CD4-positive, alpha-beta T cell treated with Interleukin-4 for 4 hours (primary cell): Measurements from ENCODE around the gene MRFAP1.
"Not testable (repeated sequence)": the region's sequence is repeated elsewhere in the genome, so short reads cannot be mapped to it uniquely, and the experiment has no call there.

Experiments used
- DNase-seq: peaks from one replicate; pipeline ENCODE4 v3.0.0-alpha.2; 2020

Gene MRFAP1

DNA sequence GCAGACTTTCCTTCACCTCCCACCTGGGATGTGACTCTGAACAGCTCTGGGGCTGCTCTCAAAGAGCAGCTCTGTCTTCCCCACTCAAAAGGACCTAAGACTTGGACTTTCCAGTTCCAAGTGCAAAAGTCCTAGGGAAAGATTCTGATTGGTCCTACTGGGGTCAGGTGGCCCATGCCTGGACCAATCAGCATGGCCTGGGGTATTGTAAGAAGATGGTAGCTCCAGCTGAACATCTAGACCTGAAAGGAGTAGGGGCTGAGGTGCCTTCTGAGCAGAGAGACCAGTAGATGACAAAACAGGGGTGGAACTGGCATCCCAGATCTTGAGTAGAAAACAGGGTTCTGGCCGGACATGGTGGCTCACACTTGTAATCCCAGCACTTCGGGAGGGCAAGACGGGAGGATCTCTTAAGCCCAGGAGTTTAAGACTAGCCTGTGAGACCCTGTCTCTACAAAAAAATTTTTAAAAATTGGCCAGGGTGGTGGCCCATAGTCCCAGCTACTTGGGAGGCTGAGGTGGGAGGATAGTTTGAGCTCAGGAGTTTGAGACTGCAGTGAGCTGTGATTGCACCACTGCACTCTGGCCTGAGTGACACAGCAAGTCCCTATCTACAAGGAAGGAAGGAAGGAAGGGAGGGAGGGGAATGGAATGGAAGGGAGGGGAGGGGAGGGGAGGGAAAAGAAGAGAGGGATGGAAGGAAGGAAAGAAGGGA lies 27.4 kb upstream of the MRFAP1 start:
- DNase-seq: no peak

DNA sequence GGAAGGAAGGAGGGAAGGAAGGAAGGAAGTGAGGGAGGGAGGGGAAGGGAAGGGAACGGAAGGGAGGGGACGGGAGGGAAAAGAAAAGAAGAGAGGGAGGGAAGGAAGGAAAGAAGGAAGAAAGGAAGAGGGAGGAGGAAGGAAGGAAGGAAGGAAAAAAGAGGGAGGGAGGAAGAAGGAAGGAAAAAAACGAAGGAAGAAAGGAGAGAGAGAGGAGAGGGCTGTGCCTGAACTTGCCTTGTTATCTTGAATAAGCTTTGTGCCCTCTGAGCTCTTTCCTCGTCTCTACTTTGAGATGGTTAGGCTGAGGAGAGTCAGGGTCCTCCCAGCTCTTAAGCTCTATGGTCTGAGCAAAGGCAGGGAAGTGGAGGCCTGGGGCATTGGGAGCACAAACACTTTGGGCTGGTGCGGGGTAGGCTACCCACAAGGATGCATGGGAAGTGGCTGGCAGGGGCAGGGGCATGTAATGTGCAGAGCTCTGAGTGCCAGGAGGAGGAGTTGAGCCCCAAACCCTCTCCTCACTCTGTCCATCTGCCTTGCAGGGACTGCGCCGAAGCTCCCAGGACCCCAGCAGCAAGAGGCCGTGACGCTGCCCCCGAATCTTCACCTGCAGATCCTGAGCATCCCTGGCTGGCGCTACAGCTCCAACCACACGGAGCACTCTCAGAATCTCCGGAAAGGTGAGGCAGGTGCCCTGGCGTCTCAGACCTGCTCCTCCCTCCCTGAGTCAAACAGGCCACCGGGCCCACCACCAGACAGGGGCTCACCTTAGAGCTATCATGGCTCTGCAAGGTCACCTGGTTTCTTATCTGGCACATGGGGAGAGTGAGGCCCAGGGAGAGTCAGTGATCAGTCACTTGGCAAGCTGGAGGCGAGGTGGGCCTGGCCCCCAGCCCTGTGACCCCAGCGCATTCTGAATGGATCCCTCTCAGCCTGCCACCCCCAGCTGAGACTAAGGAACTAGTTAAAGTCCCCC lies 26.5 kb upstream of the MRFAP1 start:
- DNase-seq: no peak

GRCh38 chr4:6614701-6615230 lies 25.7 kb upstream of the MRFAP1 start:
- DNase-seq: no peak

- DNase-seq: no peak
These were observed 24.1 kb upstream of the MRFAP1 start for GRCh38 chr4:6616087-6616995.

DNA sequence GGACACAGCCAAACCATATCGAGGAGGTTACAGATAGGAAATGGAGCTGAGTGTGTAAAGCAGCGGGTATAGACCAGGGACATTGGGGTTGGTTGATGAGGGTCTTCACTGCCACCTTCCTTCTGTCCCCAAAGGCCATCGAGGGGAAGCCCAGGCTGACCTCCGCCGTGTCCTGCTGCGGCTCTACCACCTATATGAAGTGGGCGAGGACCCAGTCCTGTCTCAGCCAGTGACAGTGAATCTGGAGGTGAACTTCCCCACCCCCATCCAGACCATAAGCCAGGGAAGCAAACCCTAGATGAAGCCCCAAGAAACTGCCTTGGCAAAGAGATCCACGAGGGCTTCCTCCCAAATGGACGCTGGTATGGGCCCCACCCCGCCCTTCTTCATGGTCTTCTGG lies 23.2 kb upstream of the MRFAP1 start:
- DNase-seq: no peak

DNA sequence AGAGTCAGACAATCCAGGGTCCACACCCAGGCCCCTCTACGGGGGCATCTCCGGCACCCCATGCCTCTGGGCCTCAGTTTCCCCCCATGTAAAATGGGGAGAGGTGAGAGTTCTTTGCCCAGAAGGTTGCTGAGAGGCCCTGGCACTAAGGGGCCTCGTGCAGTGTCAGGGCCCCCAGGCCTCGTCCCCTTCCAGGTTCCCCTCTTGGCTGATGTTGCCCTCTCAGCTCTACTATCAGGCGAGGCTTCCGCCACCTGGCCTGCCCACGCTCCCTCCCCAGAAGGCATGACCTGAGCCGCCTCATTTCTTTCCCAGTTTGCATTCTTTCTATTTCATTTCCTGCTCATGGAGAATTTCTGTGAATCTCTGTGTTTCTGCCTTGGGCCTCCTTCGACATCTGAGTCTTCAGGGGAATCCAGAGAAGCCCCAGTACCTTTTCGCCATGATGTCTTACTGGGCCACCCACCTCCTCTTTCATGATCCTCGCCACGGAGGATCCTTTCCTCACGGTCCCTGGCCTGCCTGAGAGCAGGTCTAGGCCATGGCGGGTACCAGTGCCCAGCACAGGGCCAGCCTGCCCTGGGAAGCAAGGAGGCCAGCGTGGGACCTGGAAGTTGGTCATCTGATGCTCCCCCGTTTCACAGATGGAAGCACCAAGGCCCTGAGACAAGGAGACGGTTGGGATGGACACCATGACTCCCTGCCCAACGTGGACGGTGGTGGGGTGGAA lies 21.9 kb upstream of the MRFAP1 start:
- DNase-seq: no peak

DNA sequence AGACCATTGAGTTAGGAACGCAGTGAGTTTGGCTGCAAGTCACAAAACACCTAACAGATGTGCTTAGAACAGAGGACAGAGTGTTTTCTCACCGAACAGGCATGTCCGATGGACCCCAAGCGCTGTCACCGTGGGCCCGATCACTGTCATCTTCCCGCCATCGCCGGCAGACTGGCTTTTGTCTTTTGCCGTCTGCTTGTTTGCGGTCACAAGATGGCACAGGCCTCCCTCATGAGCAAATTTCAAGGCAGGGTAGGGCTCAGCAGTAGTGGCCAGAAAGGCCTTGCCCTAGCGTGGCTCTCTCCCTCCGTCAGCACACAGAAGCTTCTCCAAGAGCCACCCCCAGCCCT lies 21.4 kb upstream of the MRFAP1 start:
- no peak for DNase-seq

DNA sequence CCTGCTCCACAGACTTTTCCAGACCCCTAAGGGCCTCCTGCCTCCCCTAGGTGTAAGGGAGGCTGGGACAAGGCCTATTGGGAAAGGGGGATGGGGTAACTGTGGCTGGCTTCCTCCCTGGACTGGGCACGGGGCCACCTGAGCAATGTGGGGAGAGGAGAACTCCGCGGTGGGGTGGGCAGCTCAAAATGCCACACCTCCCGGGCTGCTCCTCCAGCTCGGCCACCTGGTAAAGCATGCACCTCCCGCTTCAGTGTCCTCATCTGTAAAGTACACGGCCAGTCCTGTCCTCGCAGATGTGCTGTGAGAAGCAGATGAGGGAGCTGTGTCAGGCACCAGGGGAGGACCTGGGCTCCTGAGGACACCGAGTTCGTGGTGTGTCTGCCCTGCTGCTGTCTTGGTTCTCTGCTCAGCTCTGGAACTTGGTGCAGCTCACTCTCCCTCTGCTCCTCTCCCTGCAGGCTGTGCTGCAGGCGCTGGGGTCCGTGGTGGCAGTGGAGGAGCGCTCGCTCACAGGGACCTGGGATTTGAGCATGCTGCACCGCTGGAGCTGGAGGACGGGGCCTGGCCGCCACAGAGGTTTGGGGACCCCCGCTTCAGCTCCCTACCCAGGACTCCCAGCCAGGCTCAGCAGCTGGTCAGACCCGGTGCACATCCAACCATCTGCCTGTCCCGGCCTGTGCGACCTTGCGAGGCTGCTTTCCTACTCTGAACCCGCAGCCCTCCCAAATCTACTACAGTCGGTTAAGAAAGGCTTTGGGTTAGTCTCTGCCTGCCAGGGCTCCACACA lies 20.8 kb upstream of the MRFAP1 start:
- no peak for DNase-seq

DNA sequence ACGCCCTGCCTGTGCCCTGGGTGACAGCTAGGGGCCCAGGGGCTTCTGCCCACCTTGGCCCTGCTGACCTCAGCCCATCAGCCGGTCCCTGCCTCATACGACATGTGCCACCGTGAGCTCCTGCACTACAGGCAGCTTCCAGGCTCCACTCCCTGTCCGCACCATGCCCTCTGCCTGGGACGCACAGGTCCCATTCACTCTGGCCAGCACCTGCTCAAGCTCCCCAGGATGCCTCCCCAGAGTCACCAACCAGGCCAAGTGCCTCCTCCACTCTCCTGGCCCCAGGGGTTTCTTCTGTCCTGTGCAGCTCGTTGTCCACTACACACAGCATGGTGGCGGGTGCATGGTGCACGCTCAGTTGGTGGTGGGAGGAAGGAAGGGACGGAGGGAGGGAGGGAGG lies 20.2 kb upstream of the MRFAP1 start:
- DNase-seq: no peak

DNA sequence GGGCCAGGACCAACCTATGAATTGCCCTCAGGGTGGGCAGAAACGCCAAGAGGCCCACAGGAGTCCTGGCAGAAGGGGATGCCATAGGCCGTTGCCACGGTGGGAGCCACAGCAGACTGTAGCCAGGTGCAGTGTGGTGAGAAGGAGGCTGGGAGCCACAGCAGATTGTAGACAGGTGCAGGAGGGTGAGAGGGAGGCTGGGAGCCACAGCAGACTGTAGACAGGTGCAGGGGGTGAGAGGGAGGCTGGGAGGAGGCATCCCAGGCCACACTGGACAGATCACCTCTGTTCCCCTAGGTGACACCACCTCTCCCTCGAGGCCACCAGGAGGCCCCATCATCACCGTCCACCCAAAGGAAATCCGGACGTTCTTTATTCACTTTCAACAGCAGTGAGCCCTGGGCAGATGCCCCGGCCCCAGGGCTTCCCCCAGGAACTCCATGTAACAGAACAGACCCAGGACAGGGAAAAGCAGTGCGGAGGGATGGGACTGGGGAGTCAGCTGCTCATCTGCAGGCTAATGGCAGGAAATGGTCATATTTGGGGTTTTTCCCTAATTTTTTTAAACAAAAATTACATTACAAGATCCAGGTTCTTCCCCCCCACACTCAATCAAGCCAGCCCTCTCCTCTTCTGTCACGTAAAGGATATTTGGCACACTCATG lies 19.5 kb upstream of the MRFAP1 start:
- no peak for DNase-seq

GRCh38 chr4:6621556-6621927 lies 18.9 kb upstream of the MRFAP1 start:
- DNase-seq: no peak

- no peak for DNase-seq
These were observed 17.7 kb upstream of the MRFAP1 start for GRCh38 chr4:6622744-6623143.

- no peak for DNase-seq
These were observed 15.2 kb upstream of the MRFAP1 start for GRCh38 chr4:6625256-6625655.

GRCh38 chr4:6626066-6626465 lies 14.4 kb upstream of the MRFAP1 start:
- no peak for DNase-seq

DNA sequence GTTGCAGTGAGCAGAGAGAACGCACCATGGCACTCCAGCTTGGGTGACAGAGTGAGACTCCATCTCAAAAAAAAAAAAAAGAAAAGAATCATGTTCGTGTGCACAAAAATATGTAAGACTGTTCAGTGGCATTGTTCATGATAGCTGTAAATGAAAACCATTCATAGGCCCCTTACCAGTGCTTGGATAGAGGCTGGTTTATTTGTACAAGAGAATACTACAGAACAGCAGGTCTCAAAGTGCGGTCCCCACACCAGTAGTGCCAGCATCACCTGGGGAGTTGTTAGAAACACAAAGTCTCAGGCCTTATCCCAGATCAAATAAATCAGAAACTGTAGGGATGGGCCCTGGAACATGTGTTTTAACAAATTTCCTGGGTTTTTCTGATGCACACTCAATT lies 12.7 kb upstream of the MRFAP1 start:
- no peak for DNase-seq

GRCh38 chr4:6628484-6628883 lies 12.0 kb upstream of the MRFAP1 start:
- not testable (repeated sequence) for DNase-seq

DNA sequence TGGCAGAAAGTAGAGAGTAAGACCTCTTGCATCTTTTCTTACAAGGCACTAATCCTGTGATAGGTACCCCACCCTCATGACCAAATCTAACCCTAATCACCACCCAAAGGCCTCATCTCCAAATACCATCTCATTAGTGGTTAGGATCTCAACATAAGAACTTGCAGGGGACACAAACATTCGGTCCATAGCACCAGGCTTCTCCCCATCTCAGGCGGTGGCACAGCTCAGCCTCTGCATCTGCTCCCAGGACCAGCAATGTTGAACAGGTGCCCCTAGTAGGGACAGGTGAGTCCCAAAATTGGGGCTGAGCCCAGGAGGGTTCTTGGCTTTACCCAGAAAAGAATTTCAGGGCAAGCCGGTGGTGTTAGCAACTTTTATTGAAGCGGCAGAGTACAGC lies 8.4 kb upstream of the MRFAP1 start:
- no peak for DNase-seq

GRCh38 chr4:6633091-6633906 lies 7.2 kb upstream of the MRFAP1 start:
- no peak for DNase-seq

DNA sequence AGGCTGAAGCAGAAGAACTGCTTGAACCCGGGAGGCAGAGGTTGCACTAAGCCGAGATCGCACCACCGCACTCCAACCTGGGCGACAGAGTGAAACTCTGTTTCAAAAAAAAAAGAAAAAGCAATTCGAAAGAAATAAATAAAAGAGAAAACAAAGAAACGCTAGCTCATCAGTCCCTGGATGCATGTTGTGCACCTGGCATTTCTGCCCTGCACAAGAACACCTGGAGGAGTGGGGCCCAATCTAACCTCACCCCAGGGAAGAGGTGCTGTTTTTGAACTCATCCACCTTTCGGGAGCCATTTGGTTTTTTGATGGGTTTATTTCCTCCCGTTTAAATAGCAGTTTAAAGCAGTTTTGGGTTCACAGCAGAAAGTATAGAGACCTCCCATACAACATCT lies 5.7 kb upstream of the MRFAP1 start:
- no peak for DNase-seq

GRCh38 chr4:6639137-6639680 lies 1.3 kb upstream of the MRFAP1 start:
- no peak for DNase-seq
